SU-DHL-6 (cell line): ENCODE measurements around the gene HMGCLL1.

Experiments used
- CTCF ChIP-seq: fragments of 200-600 bp; sonication (generic); IDR thresholded peaks from one replicate; pipeline ENCODE4 v1.5.1; 2017; ENCODE audit warnings: antibody characterized with exemption, mild to moderate bottlenecking, low read length, moderate library complexity; ENCODE audit not compliant: insufficient read depth, poor library complexity, severe bottlenecking
- EZH2phosphoT487 ChIP-seq: fragments of 200-600 bp; sonication (generic), shearing (Covaris generic); conservative IDR thresholded peaks from 2 replicates; pipeline ENCODE4 v1.6.1; 2018; ENCODE audit warnings: mild to moderate bottlenecking, antibody characterized with exemption, low read length, moderate library complexity, mixed read lengths

GRCh38 chr6:55518529-55519060, 60.4 kb downstream of the HMGCLL1 start:
- TF ChIP-seq EZH2phosphoT487 = no peak
- TF ChIP-seq CTCF = no peak
